ENCODE measurements around the gene KXD1.
A peak's percentile ranks its signal among the peaks of the same experiment; 100 is the strongest.

KXD1 gene

GRCh38 chr19:18613589-18614234 lies 56.0 kb downstream of the KXD1 start:
- ATAC-seq (replicated peaks) (peak in 1 of 2 donors; percentile 19), DNase-seq (no peak)
- Mint-ChIP-seq H3K36me3 (no peaks in the 10 kb centered on the region), H3K27me3 (peaks cover 82 to 87% of the 10 kb centered on the region in 2 donors), H3K9me3 (no peaks in the 10 kb centered on the region), H3K4me1 (peaks cover 18 to 28% of the 10 kb centered on the region in 2 donors), H3K4me3 (peak overlapping the region; percentile 62 to 78), H3K27ac (peak overlapping the region; percentile 72)

DNA sequence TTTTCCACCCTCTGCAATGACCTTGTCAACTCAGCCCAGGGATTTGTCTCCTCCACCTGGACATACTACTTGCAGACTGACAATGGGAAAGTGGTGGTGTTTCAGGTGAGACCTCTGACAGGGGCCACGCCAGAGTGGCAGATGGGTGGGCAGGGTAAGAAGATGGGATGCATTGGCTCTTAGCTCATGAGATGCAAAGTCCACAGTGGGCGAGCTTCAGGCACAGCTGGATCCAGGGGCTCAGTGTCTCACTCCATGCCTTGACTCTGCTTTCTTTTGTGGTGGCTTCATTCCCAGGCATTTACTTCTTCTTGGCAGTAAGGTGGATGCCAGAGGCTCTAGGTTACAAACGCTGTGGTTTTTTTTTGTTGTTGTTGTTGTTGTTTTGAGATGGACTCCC lies 58.4 kb downstream of the KXD1 start:
- Mint-ChIP-seq H3K4me3 (no peak overlapping the region), H3K27ac (no peak overlapping the region), H3K27me3 (peaks cover 66 to 73% of the 10 kb centered on the region in 2 donors), H3K4me1 (peaks cover 16 to 24% of the 10 kb centered on the region in 2 donors), H3K9me3 (no peaks in the 10 kb centered on the region), H3K36me3 (no peaks in the 10 kb centered on the region)
- ATAC-seq (replicated peaks) (no peak), DNase-seq (no peak)

GRCh38 chr19:18617562-18617961 lies 59.9 kb downstream of the KXD1 start:
- H3K4me1 Mint-ChIP-seq: peaks cover 7 to 13% of the 10 kb centered on the region in 2 donors
- no peak overlapping the region for H3K27ac Mint-ChIP-seq
- no peaks in the 10 kb centered on the region for H3K9me3 Mint-ChIP-seq
- ATAC-seq (replicated peaks): no peak
- no peak overlapping the region for H3K4me3 Mint-ChIP-seq
- no peak for DNase-seq
- H3K36me3 Mint-ChIP-seq: no peaks in the 10 kb centered on the region
- peaks cover 59 to 64% of the 10 kb centered on the region in 2 donors for H3K27me3 Mint-ChIP-seq

DNA sequence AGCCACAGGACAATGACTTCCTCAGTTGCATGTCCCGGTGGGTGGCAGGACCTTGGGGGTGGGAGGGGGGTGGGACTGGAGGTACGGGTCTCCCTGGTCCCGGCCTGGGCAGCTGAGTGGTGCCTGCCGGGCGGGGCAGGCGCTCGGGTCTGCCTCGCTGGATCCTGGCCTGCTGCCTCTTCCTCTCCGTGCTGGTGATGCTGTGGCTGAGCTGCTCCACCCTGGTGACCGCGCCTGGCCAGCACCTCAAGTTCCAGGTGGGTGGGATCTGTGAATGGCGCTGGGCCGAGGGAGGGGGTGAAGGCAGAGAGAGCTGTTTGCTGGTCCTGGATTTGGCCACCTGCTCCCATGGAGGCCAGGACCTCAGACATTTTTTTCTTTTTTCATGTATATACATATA lies 60.6 kb downstream of the KXD1 start:
- no peak for DNase-seq
- H3K36me3 Mint-ChIP-seq: no peaks in the 10 kb centered on the region
- H3K27me3 Mint-ChIP-seq: peaks cover 57 to 65% of the 10 kb centered on the region in 2 donors
- H3K4me3 Mint-ChIP-seq: no peak overlapping the region
- ATAC-seq (replicated peaks): no peak
- no peaks in the 10 kb centered on the region for H3K9me3 Mint-ChIP-seq
- H3K27ac Mint-ChIP-seq: no peak overlapping the region
- peaks cover 6 to 8% of the 10 kb centered on the region in 2 donors for H3K4me1 Mint-ChIP-seq
